Stimulated activated CD4-positive, alpha-beta T cell treated with anti-CD3 and anti-CD28 coated beads, Interleukin-1b, Interleukin-23, amount 100 ng/mL, for 24 hours (primary cell): ENCODE data around the gene SLC37A1.
"Not testable (repeated sequence)": the region's sequence is repeated elsewhere in the genome, so short reads cannot be mapped to it uniquely, and the experiment has no call there.

ENCODE experiments used
- DNase-seq, 4 experiments: peaks; one replicate each; pipeline ENCODE4 v3.0.0-alpha.2; 2020; ENCODE audit warnings: low read depth in 4 of 4, low spot score in 1 of 4

The SLC37A1 gene

DNA sequence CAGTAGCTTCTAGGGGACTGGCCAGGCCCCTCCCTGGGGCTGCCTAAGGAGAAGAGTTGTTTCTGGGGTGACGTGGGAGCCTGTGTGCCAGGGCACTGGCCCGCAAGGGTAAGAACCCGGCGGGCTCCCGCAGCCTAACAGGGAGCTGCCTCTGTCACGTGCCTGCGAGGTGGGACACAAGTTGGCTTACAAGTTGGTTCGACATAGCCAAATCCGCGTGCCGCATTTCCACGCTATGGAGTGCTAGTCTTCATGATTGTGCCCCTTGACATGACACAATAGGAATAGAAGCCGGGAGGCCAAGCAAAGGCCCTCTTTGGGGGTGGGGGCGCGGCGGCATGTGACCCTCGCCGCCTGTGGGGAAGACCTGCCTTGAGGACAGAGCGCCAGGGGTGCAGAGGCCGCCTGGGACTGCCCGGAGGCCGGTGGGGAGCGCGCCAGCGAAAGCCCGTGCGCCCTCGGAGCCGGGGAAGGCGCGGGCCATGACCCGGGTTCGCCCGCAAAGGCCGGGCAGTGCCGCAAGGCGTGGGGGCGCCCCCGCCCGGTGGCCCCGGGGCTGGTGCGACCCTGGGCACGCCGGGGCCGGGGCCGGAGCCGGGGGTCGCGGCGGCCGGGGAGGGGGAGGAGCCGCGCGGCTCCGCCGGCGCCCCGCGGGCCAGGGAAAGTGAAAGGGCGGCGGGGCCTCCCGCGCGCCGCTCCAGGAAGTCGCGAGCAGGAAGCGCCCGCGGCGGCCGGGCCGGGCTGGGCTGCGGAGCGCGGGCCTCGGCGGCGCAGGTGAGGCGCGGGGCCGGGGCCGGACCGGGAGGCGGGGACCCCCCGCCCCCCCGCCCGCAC, at the start of gene SLC37A1:
SLC37A1 (plus strand) TSS at position 702 of the 834 bp plus-strand sequence. CDS start 4,603 bp downstream, outside the sequence.
- DNase-seq: peak in 1 of 4 experiments; percentile 29

DNA sequence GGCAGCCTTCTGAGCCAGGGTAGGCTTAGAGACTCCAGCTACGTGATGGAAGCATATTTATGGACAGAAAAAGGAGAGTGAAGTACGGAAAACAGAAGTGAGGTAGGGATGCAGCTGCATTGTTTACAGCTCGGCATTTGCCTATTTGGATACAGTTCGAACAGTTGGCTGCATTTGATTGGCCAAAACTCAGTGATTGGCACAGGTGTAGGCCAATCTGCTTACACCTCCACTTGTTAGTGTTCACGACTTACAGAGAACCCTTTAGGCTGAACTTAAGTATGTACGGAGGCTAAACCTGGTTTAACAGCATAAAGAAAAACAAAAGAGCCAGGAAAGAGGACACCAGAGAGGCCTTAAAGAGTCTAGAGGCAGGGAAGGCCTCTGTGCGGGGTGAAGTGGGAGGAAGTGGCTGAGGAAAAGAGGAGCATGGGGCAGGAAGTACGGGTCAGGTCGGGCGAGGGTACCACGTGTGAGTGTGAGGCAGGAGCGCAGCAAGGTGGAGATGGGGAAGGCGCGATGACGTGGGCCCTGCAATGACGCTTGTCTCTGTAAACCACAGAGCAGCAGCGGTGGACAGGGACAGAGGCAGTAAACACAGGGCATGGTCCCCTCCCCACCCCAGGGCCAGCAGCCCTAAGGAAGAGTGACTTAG, 49.7 kb upstream of the SLC37A1 start:
- DNase-seq: peak in 3 of 4 experiments; percentile 33 to 52 (median 36)

DNA sequence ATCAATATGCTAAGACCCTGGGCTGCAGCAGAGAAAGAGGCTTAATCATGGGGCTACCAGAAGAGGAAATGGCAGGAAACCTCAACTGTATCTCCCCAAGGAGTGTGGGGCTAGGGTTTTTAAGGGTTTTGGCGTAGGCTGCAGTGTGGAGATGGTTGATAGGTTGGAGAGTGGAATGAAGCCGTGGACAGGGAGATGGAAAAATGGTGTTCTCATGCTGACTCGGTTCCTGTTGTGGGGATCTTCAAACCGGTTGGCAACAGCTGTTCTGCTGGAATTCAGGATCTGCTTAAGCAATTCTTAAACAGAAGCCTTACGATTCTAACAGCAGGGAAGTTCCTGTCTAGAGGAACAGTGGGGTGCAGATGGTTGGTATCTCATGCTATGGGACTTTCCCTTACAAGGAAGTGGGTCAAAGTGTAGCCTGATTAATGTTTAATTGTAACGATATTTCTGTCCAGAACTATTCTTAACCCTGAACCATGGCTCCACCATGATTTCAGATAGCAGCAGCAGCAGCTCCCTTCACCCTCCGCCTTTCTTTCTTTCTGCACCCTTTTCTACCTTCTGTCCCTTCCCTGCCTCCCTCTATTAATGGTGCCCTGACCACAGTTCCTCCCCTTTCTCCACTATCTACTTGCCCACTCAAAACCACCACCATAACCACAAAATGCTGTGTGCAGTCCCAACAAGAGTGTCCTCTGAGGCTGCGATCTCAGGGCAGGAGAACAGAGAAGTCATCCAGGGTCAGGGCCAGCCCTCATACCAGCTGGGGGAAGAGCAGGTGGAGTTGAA, 48.4 kb upstream of the SLC37A1 start:
- no peak for DNase-seq

DNA sequence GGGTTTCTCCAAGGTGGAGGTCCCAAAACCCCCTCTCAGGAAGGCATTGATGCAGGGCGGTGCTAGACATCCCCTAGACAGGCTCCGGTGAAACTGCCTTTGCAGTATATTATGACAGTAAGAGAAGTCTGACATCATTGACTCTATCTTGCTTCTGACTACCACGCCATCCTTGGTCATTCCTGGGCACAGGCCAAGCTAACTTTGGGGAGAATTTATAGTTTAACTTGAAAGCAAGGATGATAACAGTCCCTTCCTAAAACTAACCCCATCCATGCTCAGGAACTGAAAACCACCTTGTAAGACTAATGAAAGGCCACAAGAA, 47.9 kb upstream of the SLC37A1 start:
- DNase-seq: no peak

DNA sequence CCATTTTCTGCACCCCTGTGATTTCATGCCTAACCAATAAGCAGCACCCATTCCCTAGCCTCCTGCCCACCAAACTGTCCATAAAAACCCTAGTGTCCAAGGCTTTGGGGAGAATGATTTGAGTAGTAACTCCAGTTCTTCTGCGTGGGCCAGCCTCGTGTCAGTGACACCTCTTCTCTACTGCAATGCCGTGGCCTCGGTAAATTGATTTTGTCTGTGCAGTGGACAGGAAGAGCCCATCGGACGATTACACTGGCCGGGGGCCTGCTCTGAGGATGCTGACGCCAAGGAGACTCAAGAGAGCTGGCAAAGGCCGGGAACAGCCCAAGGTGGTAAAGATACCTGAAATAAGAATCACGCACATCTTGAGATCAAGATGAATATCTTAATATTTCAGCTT, 47.0 kb upstream of the SLC37A1 start:
- DNase-seq: no peak

DNA sequence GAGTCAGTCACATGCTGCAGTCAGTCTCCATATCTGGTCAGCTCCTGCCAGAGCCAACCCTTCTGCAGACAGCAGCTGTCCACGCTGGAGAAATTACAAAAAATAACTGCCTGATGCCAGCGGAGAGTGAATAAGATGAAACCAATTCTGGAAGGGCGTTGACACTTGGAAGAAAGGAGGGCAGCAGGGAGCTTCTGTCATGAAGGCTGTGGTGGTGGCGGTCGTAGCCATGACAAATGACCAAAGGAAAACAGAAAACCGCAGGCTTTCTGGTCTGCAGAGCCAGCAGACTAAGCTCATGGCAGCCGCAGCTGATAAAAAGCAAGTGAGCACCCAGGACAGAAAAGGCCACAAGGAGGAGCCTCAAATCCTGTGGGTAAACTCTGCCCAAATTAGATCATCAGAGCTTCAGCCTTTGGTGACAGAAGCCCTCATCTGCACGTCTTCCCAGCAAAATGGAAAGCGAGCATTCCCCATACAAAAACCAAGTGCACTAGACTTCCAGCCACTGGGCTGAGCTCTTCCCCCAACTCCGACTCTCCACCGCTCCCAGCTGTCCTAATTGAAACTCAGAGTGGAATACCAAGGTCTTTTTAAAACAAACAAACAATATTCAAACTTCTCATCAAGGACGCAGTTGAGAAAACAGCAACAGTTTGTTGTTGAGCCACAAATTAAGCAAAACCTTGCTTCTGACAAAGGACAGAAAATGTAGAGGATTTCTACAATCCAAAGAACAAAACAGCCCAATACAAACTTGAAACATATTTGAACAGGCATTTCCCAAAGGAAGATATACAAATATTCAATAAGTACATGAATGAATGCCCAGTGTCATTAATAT, 46.3 kb upstream of the SLC37A1 start:
- no peak for DNase-seq

DNA sequence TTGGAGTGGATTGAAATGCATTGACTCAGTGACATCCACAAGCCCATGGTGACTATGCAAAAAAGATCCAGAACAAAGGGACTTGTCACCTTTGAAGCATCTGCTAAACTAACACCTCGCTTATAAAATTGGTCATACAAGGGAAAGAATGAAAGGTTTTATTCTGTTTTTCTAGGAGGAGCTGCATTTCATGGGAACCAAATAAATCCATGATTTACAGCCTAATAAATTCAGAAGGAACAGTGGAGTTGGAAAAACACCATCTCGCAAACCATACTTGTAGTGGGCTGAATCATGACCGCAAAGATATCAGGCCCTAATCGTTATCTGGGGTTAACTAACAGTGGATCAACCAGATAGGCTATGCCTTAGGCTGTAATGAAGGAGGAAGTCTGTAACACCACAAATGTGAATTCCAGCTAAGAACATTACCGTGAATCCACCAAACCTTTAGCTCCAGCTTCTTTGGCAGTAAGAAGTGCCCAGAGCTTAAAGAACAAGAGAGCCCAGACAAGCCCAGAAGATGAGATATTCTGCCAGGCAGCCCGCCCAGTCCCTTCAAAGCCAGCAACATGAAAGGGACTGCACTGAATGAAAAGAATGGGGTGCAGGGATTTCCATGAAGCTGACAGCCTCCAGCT, 45.0 kb upstream of the SLC37A1 start:
- DNase-seq: no peak

DNA sequence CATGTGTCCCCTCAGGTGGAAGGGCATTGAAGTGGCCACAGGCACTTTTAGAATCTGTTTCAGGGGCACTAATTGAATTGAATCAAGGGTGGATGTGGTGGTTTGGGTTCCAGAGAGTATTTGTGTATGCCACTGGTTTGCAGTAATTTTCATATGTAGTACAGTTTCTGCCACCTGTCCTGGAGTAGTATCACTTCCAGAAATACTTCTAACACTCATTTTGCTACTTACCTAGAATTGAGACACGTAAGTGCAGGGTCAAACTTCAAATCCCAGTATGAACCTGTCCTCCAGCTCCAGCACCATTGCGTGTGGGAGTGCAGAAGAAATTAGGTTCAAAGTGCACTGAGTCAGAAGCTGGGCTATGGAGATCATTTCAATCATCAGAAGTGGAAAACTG, 44.4 kb upstream of the SLC37A1 start:
- DNase-seq: no peak

DNA sequence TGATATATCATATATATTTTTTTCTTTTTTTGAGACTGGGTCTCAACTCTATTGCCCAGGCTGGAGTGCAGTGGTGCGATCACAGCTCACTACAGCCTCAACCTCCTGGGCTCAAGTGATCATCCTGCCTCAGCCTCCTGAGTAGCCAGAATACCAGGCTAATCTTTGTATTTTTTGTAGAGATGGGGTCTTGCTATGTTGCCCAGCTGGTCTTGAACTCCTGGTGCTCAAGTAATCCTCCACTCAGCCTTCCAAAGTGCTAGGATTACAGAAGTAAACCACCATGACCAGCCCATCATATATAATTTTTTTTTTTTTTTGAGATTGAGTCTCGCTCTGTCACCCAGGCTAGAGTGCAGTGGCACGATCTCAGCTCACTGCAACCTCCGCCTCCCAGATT, 43.9 kb upstream of the SLC37A1 start:
- not testable (repeated sequence) for DNase-seq

DNA sequence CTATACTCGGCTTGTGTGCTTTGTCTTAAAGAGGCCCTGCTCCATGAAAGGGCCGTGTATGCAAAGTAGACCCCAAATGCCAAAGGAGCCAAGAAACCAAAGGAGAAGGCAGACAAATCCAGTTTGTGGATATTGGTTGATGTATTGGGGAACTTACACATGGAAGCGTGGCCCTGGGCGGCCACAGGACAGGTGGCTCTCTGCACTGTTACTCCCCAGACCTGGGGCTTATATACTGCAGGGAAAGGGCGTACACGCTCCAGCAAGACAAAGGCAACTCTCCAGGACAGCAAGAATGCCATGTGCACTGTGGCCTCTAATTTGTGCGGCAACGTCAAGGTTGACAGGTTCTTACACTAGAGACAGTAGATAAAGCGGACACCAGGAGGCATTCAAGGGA, 42.4 kb upstream of the SLC37A1 start:
- no peak for DNase-seq

DNA sequence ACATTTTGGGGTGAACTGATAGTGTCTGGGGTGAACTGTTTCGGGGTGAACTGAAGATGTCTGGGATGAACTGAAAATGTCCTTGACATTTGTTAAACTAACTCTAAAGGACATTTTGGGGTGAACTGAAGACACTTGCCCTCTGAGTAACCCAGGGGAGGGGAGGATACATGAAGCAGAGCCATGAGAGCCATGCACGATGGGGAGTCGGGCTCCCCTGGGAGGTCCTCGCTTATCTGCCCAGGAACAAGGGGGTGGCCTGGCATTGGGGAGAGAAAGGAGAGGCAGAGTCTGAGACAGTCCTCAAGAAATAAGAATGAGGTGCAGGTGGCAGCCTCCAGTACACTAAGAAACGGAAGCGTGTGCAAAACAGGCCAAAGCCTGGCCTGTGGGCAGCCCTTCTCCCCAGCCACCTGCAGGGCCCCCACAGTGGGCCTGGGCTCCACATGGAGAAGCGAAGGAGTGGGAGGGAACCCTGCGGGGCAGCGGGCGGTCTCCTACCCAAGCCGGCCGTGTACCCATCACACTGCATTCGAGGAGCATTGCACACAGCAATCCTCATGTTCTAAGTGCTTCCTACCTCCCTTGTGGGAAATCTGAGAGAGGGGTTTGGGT, 41.8 kb upstream of the SLC37A1 start:
- DNase-seq: no peak

DNA sequence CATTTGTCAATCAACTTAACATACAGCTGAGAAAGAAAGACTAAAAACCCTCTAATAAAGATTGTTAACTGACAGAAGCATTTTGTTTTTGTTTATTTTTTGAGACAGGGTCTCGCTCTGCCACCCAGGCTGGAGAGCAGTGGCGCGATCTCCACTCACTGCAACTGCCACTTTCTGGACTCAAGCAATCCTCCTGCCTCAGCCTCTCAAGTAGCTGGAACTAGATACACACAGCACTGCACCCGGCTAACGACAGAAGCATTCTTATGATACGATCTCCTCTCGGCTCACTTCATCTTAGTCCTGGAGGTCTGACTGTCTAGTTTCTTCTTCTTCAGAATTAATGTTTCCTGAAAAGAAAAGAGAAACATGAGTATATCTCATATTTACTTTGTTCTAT, 41.1 kb upstream of the SLC37A1 start:
- DNase-seq: no peak

DNA sequence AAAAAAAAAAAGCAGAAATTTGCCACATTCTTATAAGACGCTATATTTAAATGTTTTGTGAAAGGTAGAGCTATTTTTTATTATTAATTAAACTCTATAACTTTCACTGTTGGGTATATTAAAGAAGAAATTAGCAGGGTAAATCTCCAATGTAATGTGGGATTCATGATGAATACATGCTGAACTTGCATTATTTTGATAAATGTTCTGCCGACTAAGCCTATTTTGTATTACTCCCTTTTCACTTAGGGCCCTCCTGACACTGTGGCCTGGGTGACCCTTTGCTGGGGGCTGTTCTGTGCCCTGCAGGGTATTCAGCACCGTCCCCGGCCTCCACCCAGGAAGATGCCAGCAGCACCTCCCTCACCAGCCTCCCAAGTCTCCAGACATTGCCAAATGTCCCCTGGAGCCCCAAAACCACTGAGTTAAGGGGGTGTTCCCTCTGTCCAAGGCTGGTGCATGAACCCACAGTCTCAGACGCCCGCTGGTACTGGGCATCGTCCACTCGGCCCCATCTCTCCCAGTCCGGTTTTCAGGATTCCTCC, 40.1 kb upstream of the SLC37A1 start:
- DNase-seq: no peak

DNA sequence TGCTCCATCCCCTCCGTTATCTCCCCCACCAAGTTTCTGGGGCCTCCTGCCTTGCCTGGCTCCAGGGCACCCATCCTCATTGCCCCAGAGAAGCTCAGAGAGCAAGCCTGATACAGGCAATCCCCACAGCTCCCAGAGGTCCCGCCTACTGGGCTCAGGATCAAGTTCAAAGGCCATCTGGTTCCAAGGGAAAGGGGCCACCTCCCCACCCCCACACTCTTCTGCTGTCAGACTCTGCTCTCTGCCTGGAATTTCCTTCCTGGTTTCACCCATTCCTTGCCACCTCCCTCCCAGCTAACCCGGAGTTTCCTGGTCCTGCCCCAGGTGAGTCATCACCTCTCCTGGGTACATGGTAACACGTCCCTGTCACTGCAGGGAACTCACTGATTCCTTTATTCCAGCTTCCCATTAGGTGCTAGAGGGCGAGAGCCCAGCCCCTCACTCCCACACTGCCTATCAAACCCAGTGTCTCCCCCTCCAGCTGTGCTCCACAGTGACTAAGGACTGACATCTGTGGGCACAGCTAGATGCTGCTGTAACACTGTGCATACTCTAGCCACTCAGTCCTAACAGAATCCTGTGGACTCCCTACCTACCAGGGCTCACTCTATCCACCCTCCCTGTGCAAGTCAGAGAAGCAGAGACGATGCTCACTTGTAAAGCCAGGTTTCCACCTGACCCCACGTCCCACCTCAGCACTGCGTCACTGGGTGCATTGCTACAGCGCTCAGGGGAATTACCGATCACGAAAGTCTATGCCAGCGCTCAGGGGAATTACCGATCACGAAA, 39.4 kb upstream of the SLC37A1 start:
- no peak for DNase-seq

DNA sequence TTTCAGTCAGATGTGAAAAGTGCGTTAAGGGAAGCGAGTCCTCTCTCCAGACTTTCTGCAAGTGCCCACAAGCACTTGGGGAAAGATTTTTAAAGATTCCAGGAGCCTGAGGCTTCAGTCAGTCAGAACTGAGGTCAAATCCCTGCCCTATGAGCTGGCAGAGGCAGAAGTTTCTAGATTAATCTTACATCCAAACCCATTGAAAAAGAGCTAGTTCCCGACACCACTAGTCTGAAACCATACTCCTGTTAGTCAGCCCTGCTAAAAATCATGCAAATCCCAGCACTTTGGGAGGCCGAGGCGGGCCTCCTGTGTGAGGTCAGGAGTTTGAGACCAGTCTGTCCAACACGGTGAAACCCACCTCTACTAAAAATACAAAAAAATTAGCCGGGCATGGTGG, 38.6 kb upstream of the SLC37A1 start:
- no peak for DNase-seq

DNA sequence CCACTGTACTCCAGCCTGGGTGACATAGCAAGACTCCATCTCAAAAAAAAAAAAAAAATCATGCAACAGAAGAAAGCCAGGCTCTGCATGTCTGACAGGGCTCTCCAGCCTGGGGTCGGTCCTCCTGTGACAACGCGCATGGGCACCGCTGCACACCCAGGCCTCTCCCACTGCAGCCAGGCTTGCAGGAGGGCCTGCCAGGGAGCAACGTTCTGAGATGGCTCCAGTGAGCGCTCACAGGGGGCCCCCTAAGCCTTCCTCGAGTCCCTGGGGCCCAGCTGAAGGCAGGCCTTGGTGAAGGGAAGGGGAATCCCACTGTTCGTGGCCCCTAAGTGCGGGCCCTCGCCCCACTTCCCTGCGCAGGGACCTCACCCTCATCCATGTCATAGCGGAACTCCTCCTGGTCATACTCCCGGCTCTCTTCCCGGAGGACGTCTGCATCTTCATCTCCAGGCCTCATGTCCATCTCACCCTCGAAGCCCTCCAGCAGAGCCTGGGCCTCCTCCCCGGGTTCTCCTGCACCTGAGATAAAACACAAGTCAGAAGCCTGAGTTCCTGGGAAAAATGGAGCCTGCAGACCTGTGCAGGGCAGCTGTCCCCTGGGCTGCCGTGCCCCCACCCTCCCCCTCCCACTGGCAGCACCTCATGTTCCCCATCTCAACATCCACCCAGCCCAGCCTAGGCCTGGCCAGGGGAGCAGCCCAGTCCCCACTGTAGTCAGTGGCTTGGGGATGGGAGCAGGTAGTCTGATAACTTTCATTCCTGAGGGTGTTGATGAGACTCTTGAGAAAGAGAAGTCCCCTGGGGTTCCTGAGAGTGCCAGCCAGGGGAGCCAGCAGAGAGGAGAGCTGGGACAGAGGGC, 37.9 kb upstream of the SLC37A1 start:
- DNase-seq: no peak

DNA sequence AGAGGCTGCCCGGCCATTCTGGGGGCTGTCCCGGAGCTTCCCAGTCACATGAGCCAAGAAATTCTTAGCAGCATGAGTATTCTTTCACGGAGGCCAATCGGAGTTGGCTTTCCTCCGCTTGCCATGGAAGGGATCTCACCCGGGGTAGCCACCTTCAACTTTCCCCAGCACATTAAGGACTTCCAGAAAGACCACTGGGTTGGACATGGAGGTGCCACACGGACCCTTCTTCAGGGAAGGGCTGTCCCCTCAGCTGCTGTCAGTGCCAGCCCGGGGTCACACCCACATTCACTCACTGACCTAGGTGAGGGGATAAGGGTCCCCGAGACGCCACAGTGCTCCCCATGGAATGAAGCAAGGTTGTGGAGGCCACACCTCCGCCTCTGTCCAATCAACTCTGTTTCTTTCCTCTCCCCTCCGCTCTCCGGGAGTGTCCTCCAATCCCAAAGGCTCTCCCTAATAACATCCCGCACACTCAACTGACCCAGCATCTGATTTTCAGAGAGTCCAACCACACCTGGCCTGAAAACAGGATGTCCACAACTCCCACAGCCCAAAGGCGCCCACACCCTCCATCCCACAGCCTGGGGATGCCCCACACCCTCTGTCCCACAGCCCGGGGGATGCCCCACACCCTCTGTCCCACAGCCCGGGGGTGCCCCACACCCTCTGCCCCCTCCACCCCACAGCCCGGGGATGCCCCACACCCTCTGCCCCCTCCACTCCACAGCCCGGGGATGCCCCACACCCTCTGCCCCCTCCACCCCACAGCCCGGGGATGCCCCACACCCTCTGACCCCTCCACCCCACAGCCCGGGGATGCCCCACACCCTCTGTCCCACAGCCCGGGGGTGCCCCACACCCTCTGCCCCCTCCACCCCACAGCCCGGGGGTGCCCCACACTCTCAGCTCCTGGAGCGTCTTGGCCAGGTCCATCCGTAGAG, 37.0 kb upstream of the SLC37A1 start:
- DNase-seq: no peak
